Right lobe of liver (tissue), 6 donors: ENCODE data around the gene TEX19. TPM values are rescaled to one million over a fixed set of nuclear protein-coding genes. Genes with fewer than 3 reads are reported as not detected.
A peak's percentile ranks its signal among the peaks of the same experiment; 100 is the strongest.

ENCODE experiments used
- ATAC-seq, 4 donors: fragments of 200-7000 bp; cut with Tn5 transposase; one replicate each; pipeline ENCODE4 v1.9.1; 2020; ENCODE audit warnings: mild to moderate bottlenecking in 4 of 4, moderate library complexity in 4 of 4
- DNase-seq, 3 donors: peaks; one replicate each; pipeline ENCODE4 v3.0.0-alpha.2; 2020
- H3K27ac ChIP-seq, 3 donors: fragments of 200-600 bp; one replicate each; pipeline ENCODE4 v1.8.0; 2022
- H3K27me3 ChIP-seq, 2 donors: fragments of 200-600 bp; one replicate each; pipeline ENCODE4 v1.8.0; 2022
- H3K36me3 ChIP-seq, 4 donors: fragments of 200-600 bp; sonication (generic) in 1 of 4; one replicate each; pipeline versions ENCODE4 v1.5.1 to v1.8.0; 2017 to 2022; ENCODE audit warnings: control low read depth in 1 of 4
- H3K4me1 ChIP-seq, 4 donors: fragments of 200-600 bp; sonication (generic) in 1 of 4; one replicate each; pipeline versions ENCODE4 v1.5.1 to v1.8.0; 2017 to 2022; ENCODE audit warnings: control low read depth in 1 of 4
- H3K4me3 ChIP-seq, 3 donors: fragments of 200-600 bp; one replicate each; pipeline ENCODE4 v1.8.0; 2022
- H3K9me3 ChIP-seq, 4 donors: fragments of 200-600 bp; sonication (generic) in 1 of 4; one replicate each; pipeline versions ENCODE4 v1.5.1 to v1.8.0; 2017 to 2022; ENCODE audit warnings: control low read depth in 1 of 4
- CTCF ChIP-seq, 4 donors: fragments of 200-600 bp in 3 of 4; fragments of 450-650 bp in 1 of 4; IDR thresholded peaks; one replicate each; pipeline versions ENCODE4 v1.5.1 to v1.8.0; 2016 to 2022; ENCODE audit warnings: antibody characterized with exemption in 4 of 4, mild to moderate bottlenecking in 2 of 4
- POLR2A ChIP-seq: fragments of 450-650 bp; IDR thresholded peaks from one replicate; pipeline ENCODE4 v1.6.1; 2017; ENCODE audit warnings: antibody characterized with exemption, mild to moderate bottlenecking
- WGBS: methylation state at CpG from one replicate; pipeline ENCODE4 v1.1.6; 2018; ENCODE audit warnings: low coverage, low lambda C conversion rate; ENCODE audit not compliant: insufficient coverage; ENCODE audit errors: missing lambda C conversion rate; 5-methylcytosine and 5-hydroxymethylcytosine counted together
- intact Hi-C, 2 donors: fragments of 100-400 bp; cut with DNase I; formaldehyde crosslinking; loops; one replicate each; pipeline versions ENCODE4 v1.11.2 to v1.14.1; 2022
- total RNA-seq, 6 experiments: library from RNA; depleted of rRNA in 2 of 6; stranded (reverse); fragments of >200 nt in 2 of 6; fragmentation: NEBNext Ultra II Directional in 3 of 6; extraction: Animal tissue kit (Norgen Biotek cat#: 25700) in 3 of 6; gene quantifications; one replicate each; pipeline versions ENCODE4 v1.1.0 to v1.2.4, GENCODE V29; 2016 to 2023
- donor health status: DM: no; HTN: yes; CAD: no.
- donor health status: DM: no; HTN: no; CAD: no.
- donor health status: DM: no; HTN: no; CAD: no.
- donor health status: DM: no; HTN: yes; CAD: no.
- donor health status: DM: no; HTN: yes; CAD: no.

TEX19 gene
- total RNA-seq, 6 experiments from 2014 or later = not detected

- Histone ChIP-seq H3K4me3 (no peak overlapping the region), H3K27me3 (no peaks in the 10 kb centered on the region), H3K27ac (no peak overlapping the region), H3K36me3 (no peaks in the 10 kb centered on the region), H3K4me1 (peaks cover 0 to 5% (median 0%) of the 10 kb centered on the region in 4 donors), H3K9me3 (no peaks in the 10 kb centered on the region)
- intact Hi-C loops = loop anchor here (10.0 kb wide), 3 partner anchors 64 to 204 kb away; partner anchors contain the start of genes HEXD (in 1 of the 2) and OGFOD3 (in 1 of the 2)
- ATAC-seq (peak in 2 of 4 donors; percentile 2 to 23), DNase-seq (no peak)
- TF ChIP-seq CTCF (IDR thresholded peaks at IDR 0.05) (no peak), POLR2A (no peak)
- 54% methylated on average over 7 of the region's 21 CpGs for WGBS
Measured at GRCh38 chr17:82351254-82351712, 7.8 kb upstream of the TEX19 start.

GRCh38 chr17:82351713-82352488 lies 7.1 kb upstream of the TEX19 start:
- DNase-seq (peak; percentile 78 to 82 (median 81)), ATAC-seq (peak; percentile 83 to 95 (median 90))
- Histone ChIP-seq H3K4me1 (peaks cover 0 to under 1% (median 0%) of the 10 kb centered on the region in 4 donors), H3K36me3 (no peaks in the 10 kb centered on the region), H3K4me3 (no peak overlapping the region), H3K27me3 (no peaks in the 10 kb centered on the region), H3K27ac (no peak overlapping the region), H3K9me3 (no peaks in the 10 kb centered on the region)
- WGBS = 52% methylated on average over 6 of the region's 26 CpGs
- intact Hi-C loops = loop anchor here (10.0 kb wide), 3 partner anchors 63 to 203 kb away; partner anchors contain the start of genes HEXD (in 1 of the 2) and OGFOD3 (in 1 of the 2)
- TF ChIP-seq CTCF (IDR thresholded peaks at IDR 0.05) (peak; percentile 94 to 98 (median 97)), POLR2A (no peak)

GRCh38 chr17:82353484-82353883 lies 5.6 kb upstream of the TEX19 start:
- intact Hi-C loops = loop anchor here (10.0 kb wide), 3 partner anchors 61 to 201 kb away; partner anchors contain the start of genes HEXD (in 1 of the 2) and OGFOD3 (in 1 of the 2)
- H3K27me3 ChIP-seq = no peaks in the 10 kb centered on the region
- WGBS = no CpG with 5 or more reads among the region's 8 CpGs
- H3K27ac ChIP-seq = no peak overlapping the region
- TF ChIP-seq POLR2A = no peak
- TF ChIP-seq CTCF (IDR thresholded peaks at IDR 0.05) = no peak
- ATAC-seq (no peak), DNase-seq (peak in 1 of 3 donors; percentile 38)
- no peaks in the 10 kb centered on the region for H3K36me3 ChIP-seq
- H3K9me3 ChIP-seq = no peaks in the 10 kb centered on the region
- H3K4me1 ChIP-seq = no peaks in the 10 kb centered on the region
- H3K4me3 ChIP-seq = no peak overlapping the region

DNA sequence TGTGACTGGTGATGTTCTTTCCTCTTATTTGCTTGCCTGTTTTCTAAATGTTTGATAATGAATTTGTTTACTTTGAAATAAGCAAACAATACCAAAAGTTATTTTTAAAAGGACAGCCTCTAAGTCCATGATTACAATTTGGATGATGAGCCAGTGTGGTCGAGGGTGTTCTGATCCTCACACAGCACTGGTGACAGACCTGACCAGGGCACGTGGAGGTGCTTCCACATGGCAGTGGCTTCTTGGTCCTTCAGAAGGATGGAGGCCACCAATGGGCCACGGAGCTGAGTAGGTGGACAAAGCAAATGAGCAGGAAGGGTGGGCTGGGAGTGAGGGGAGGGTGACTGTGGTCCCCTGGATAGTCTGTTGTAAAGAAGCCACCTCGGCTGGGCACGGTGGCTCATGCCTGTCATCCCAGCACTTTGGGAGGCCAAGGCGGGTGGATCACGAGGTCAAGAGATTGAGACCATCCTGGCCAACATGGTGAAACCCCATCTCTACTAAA lies 4.2 kb upstream of the TEX19 start:
- Histone ChIP-seq H3K36me3 (no peaks in the 10 kb centered on the region), H3K27me3 (no peaks in the 10 kb centered on the region)
- intact Hi-C loops = loop anchor here (10.0 kb wide), 3 partner anchors 60 to 200 kb away; partner anchors contain the start of genes HEXD (in 1 of the 2) and OGFOD3 (in 1 of the 2)

More for the DNA sequence above, 4.2 kb upstream of the TEX19 start:
- ATAC-seq (no peak), DNase-seq (peak in 1 of 3 donors; percentile 45)
- H3K9me3 ChIP-seq = no peaks in the 10 kb centered on the region
- WGBS = 67% methylated on average over 3 of the region's 7 CpGs
- no peak for TF ChIP-seq POLR2A
- H3K4me1 ChIP-seq = no peaks in the 10 kb centered on the region
- no peak overlapping the region for H3K4me3 ChIP-seq
- H3K27ac ChIP-seq = no peak overlapping the region
